Measurements from ENCODE around the gene NAV3.

The NAV3 gene

DNA sequence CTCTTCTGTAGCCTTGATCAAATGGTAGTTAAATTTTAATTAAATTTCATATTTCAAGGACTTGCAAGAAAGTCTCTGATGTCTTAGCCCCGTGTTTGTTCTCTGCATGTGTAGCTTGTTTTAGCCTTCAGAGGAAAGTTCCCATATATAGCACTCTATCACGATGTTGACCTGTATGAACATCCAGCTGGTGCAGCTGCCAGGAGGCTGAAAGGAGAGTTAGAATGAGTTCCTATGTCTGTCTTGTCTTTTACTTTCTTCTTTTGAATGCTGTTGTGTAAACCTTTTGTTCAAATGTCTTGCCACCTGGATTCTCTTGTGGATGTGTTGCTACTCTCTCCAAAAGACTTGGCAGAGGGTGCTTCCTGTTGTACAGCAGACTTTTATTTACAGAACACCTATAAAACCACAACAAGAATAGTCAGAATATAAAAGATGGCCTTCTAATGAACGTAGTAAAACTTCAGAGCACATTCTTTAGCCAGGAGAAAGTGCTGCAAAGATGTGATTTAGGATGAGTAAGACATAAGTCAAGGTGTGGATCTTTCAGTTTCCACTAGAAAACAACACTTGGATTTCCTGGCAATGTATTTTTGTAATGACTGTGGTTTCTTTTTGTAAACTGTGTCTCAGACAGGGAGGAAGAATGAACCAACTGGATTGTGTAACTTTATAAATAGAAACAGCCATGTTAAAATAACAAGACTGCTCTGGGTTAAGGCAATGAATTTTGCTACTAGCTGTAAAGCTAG is 17.2 kb downstream of the NAV3 start:
- no peak for DNase-seq

DNA sequence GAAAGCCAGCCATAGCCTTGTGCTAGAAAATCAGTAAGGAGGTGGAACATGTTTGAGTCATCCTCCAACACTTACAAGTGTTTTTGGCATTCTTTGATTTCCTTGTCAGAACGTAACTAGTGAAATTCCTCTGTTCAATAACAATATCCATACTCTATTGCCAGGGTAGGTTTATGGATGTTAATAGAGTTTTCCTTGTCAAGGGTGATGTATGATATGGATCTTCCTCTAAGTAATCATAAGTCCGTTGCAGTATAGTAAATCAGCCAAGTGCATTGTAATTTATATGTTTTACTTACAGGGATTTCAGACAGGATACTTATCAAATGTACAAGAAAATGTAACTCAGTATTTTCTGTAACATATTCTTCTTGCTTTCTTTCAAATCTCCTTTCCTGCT is 19.4 kb downstream of the NAV3 start:
- DNase-seq: no peak

DNA sequence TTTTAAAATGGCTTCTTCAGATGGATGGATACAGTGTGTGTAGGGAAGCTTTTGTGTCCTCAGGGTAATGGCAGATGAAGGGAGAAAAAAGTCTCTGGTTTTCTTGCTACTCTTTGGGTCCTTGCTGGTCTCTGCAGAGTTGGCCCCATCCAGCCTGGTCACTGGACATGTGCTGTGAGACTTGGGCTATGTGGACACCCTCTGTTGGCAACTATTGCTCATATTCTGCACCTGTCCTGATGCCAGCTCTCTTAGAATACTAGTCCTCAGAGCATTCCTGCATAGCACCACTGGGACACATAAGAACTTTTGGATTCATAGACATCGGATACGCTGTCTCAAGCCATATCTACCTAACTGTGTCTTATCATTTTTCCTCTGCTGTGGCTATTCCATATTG is 20.0 kb downstream of the NAV3 start:
- DNase-seq: no peak

DNA sequence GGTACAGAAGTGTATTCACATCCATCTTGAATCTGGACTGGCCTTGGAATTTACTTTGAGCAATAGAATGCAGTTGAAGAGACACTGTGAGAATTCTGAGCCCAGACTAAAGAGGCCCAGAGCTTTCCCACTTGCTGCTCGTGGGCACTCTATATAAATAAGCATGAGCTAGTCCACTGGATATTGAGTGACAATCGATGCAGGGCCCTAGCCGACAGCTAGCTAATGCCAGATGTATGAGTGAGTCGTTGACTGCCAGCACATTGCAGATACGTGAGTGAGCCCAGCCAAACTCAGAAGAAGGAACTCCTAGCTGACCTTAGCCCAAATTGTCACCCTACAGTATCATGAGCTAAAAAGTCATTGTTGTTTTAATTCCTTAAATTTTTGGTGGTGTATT is 24.9 kb downstream of the NAV3 start:
- no peak for DNase-seq

DNA sequence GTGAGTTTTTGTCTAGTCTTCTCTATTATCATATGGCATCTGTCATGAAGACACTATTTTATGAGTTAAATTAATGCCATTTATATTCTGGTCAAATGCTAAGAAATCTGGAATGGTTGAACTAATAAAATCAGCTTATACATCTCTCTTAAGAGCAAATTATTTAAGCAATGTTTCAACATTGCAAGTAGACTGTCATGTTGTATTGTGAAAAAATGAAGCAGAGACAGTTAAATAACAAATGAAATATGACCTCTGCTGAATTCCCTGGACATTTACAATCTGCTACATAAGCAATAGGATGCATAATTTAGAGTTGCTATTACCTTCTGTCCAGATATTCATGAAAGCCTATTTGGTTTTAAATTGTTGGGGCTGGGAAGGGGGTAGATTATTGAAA is 30.6 kb downstream of the NAV3 start:
- DNase-seq: no peak

DNA sequence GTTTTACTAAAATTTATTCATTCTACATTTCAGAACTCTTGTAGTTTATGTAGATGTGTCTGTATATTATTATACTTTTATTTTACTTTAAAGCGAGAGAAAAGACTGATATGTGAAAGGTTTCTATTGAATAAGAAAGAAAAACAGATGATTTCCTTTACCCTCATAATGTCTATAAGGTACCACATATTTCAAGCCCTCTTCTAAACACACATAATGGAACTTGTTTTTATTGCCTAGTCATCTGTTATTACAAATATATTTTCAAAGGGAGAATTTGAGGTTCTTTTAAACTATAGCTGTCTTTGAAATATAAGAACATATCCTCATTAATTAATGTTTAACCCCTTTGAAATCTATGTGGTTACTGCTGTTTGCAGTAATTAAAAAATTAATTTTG is 34.5 kb downstream of the NAV3 start:
- no peak for DNase-seq

DNA sequence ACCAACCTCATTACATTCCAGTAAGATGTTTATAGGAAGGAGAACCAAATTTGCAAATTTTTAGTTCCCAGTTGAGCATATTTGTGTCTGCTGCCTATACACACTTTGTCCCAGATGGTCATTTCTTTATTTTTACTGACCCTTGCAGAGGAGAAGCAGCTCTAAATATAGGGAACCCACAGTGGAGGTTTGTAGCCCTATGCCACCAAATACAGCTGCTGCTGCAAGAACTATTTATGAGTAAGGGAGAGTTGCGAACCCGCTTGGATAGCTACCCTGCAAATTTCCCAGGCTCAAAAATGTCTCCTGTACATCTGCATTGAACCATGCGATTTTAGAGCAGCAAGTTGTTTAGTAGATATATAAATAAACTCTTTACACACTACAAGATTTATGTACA is 48.2 kb downstream of the NAV3 start:
- no peak for DNase-seq

DNA sequence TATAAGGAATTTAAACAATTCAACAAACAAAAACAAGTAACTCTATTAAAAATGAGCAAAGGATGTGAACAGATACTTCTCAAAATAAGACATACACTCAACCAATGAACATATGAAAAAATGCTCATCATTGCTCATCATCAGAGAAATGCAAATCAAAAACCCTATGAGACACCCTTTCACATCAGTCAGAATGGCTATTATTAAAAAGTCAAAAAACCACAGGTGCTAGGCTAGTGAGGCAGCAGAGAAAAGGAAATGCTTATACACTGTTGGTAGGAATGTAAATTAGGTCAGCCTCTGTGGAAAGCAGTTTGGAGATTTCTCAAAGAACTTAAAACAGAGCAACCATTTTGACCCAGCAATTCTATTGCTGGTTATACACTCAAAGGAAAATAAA is 52.0 kb downstream of the NAV3 start:
- no peak for DNase-seq

DNA sequence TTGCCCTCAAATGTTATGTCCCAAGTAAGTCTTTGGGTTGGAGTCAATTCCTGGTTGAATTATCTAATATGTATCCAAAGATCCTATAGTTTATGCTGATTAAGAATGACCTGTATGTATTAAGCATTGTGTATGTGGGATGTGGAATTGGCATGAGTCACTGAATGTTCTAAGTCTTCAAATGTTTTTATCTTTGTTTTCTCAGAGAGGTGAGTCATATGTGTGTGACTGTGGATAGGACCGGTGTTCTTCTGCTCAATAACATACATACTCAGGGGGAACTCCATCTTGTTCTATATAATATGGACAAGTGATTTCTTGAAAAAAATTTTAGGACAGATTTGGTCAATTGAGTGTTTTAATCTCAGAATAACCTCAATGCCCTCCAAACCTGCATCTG is 57.9 kb downstream of the NAV3 start:
- no peak for DNase-seq

DNA sequence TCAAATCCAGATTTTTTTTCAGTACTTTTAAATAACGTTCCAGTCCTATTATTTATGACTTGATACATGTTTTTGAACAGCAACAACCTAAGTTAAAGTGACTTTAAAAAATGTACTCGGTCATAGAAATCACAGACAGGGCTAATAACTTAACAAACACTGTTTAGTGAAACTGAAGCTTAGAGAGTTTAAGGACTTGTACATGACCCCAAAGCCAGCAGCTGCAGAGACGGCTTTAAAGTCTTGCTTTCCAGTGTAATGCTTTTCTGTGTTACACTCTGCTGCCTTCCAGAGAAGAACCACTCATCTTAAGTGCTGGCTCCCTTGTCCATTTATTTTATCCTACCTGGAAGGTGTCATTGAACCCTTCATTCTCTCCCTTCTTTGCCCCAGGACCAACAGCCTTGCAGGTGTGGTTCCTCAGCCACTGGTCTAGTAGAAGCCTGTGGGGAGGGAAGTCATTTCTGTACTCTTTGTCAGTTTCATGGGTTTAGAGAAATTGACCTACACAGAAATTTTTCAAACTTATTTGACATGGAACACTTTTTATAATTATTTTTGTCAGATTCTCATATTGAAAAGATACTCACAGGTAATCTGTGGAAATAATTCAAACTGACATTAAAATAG is 60.9 kb downstream of the NAV3 start:
- no peak for DNase-seq

DNA sequence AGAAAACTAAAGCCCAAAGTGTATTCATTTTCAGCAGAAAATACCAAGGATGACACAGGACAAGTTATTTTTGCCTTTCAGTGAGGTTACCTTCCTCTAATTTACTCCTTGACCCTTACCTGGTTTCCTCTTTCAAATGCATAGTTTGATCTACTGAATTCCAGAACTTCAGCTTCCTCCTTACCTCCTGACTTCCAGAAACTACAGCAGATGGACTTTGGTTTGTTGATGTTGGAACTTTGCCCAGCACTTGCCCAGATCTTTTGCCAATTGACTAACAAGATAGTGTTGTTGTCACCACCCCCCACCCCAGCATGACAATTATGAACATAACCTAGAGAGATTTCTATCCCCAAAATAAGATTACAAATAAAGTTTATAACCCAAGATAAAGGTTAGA is 63.2 kb downstream of the NAV3 start:
- DNase-seq: no peak

DNA sequence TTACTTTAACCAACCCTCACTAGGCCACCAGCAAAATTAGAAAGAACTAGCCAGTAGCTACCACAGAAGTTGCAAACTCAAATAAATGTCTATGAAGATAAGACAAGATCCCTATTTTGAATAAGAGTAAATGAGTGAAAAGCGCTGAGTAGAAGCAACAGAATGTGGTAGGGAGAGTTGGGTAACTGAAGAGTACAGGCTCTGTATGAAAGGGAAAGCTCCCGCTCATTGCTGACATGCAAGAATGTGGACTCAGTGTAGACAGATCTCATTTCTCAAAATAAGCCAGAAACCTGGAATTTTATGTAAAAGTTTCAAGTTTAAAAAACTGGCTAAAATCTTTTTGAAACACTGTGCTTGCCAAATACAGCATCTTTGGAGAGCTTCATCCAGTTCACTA is 63.9 kb downstream of the NAV3 start:
- DNase-seq: no peak

DNA sequence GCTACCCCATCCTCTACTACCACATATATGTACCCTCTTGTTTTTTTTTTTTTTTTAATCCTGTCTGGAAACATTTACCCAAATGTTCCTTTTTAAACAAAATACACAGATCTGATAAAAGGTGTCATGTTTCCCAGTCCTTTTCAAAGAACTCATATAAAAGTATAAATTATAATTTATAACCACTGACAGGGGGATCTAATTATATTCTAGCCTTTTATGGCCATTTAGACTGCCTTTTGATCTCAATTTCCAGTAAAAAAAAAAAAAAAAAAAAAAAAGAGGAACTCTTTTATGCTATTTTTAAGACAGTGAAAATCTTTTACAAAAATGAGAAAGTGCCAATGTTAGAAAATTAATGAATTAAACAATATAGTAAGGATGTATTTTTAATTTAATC is 65.0 kb downstream of the NAV3 start:
- DNase-seq: no peak

DNA sequence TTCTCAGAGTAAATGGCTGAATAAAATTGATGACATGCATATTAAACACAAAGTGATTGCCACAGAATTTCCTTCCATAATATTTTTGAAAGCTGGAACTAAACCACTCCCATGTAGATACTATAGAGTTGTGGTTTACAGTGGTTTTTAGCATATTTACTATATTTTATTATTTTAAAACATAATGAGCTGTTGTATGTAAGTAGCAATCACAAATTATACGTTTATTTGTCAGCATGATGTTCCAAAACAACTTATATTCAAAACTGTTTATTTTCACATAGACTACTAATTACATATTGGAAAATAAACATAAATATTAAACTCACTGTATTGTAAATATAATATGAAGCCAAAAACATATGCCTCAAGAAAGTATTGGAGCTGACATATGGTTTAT is 77.2 kb downstream of the NAV3 start:
- no peak for DNase-seq

DNA sequence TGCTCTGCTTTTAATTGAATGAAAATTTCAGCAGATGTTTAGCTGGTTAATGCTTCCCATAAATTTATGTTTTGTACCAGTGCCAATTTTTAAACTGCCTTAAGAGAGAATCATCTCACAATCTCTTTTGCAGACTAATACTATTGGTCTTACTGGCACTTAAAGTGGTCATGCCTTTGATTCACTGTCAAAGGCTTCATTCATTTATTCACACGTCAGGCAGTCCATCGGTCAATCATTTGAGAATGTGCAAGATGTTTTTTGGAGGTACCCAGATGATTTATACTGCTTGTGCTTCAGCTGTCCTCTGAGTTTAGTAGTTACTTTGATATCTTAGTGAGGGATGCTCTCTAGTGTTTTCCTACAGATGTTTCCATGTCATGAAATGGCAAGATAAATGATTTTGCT is 83.4 kb downstream of the NAV3 start:
- DNase-seq: no peak

DNA sequence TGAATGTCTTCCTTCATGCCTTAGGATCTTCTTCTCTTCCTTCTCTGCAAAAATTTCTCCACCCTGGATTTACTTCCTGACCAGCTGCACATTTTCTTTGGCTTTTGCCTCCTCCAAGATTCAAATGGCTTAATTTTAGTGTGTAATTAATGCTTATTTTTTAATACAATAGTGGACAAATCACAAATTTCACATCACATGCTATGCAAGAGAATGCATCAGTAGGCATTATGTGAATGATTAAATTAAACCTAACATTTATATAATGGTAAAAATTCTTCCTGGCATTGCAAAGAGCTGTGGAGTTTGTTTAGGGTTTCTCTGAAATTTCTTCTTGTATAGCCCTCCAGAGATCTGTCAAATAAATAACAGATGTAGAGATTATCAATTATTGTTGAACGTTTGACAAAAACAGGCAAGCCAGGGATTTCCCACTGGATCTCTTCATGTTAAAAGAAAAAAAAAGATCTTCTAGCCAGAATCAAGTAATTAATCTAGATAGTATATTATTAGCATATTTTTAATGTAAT is 84.4 kb downstream of the NAV3 start:
- no peak for DNase-seq

DNA sequence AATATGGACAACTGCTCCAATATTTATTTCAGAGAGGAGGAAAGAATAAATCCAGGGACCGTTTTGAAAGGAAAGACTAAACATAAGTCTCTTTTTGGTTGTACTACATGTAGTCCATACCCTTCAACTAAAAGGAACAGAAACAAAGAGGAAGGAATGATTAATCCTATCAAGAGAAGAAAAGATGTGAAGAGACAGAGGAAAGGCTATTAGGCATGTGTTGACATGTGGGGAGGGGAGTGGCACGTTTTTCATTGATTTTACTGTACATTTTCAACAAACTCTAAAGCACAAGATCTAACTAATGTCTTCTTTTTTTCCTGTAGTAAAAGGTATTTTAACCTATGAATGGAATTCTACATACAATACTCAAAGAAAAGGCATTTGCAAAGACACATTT is 85.6 kb downstream of the NAV3 start:
- no peak for DNase-seq

DNA sequence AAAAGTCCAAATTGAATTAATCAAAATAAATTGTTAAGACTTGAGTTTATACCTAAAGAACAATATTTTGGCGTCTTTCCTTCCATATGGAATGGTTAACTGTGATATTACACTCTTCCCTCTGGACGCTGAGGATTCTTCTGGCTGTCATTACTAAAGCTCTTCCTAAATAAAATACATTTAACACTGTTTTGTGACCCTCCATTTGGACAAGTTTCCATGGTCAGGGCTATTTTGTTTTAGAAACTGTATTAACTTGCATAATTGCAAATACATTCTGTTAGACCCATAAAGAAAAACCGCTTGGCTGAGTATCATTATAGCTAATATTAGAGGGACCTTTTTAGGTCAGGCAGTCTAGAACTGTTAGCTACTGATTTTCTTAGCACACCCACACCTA is 87.4 kb downstream of the NAV3 start:
- DNase-seq: no peak

DNA sequence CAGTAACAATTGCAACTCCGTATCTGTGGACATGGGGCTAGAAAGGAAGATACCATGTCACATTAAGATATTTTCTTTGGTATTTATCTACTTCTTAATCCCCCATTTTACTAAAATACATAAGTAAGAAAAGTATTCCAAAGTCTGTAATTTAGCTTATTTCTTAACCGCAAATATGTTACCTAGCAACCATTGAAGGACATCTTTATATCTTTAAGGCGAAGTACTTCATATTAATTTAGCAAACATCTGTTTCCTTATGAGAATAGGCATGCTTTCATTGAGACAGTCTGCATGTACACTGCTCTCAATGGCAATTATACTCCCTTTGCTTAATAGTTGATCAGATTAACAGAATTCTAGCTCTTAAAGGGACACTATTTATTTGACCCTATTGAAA is 88.8 kb downstream of the NAV3 start:
- DNase-seq: no peak

DNA sequence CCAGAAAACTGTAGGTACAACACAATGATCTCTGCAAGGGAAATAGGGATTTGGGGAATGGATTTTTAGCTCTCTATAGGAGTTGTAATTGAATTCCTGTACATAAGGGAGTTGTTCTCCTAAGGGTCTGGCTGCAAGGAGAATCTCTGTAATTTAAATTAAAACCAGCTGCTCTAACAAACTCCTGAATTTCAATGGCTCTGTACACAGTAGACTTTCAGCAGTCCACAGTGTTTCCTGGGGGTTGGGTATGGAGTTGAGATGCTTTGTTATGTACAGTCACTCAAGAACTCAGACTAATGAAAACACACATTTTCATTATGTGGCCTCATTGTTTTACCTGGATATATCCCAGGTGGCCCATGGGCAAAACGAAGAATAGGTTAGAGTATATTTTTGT is 93.2 kb downstream of the NAV3 start:
- DNase-seq: no peak

DNA sequence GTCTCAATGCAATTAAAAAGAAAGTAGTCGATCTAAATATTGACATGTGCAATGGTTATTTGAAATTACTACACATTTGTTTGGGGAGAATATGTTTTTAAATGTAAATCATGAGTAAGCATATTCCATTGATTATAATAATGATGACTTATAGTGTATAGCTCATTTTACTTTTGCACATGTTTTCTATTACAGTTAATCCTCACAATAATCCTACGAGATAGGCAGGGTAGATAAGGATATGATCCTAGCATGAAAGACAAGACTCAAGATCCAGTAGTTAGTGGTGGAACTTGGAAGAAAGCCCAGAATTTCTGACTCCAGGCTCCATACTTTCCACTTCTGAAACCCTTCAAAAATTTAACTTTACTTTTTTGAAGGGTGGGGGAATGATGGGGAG is 94.0 kb downstream of the NAV3 start:
- DNase-seq: no peak

DNA sequence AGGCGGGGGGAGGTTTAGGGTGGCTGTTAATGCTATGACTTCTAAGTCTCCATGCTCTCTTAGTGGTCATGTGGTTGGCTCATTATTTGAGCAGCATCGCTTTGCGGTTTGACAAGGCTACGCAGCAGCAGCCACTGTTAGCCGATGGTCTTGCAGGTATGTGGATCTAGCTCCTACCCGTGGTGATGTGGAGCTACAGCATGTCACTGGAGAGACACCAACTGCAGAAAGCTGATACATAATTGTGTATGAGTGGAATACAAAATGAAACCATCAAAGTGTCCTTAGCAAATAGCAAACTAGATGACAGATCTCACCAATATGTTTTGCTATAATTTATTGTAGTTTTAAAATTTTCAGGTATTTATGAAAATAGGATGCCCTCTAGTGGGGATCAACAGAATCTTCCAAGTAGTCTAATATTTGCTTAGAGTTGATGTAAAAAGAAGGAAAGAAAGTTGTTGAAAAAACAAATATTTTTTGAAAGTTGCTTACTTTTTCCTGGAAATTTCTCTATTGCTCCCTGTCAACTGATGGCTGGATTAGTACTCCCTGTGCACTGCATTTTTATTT is 94.9 kb downstream of the NAV3 start:
- peak; percentile 0 to 1 for DNase-seq

DNA sequence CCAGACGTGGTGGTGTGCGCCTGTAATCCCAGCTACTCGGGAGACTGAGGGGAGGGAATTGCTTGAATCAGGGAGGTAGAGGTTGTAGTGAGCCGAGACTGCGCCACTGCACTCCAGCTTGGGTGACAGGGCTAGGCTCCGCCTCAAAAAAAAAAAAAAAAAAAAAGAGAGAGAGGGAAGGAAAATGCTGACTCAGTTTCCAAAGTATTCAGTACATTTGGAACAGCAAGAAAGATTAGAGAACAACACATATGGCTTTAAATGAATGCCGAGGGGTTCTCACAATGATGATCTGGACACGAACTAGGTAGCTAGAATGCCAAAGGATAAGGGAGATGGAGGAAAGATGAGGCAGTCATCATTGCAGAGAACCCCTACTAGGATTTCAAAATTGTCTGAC is 97.4 kb downstream of the NAV3 start:
- DNase-seq: no peak

DNA sequence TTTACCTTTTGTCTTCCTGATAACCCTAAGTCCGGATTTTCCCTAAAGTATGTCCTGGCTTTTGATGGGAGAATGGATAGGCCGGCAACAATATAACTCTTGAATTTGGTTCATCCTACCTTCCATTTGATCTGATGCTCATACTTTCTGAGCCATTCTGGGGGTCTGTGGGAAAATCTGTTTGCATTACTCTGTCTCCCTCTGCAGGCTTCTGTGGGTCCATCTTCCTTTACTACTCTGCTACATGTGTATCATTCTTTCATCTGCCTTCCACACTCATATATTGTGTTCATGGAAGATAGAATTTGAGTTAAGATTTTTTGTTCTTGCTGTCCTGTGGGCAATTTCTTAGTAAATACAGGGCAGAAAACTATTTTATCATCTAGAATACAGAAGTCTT is 101.5 kb downstream of the NAV3 start:
- no peak for DNase-seq

DNA sequence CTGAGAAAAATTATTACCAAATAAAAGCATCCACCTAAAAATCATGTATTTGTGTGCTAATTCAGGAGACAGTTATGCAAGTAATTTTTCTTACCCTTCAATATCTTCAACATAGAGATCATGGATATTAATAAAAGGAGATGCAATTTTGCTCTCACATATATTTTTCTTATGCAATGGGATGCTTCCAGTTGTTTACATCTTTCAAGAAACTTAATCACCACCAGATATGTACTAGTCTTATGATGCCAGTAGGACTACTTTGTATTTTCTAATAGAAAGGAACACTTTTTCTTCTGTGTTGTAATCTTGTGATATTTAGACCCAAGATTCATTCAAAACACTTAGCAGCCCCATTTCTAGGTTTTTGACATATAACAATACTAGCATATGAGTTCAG is 107.6 kb downstream of the NAV3 start:
- DNase-seq: no peak

All from CD4-positive, alpha-beta T cell treated with Interleukin-1 beta for 1 hour (primary cell).